Tibial nerve (tissue), 4 donors: ENCODE data around the gene TMEM156. TPM values are rescaled to one million over a fixed set of nuclear protein-coding genes. Genes with fewer than 3 reads are reported as not detected.

Experiments
- DNase-seq, 2 donors: peaks; one replicate each; pipeline ENCODE4 v3.0.0-alpha.2; 2019; ENCODE audit warnings: low spot score in 2 of 2
- H3K27ac ChIP-seq, 4 donors: fragments of 200-600 bp; sonication (generic) in 3 of 4; one replicate each; pipeline ENCODE4 v1.5.1; 2017 to 2019; ENCODE audit warnings: mild to moderate bottlenecking in 1 of 4
- H3K27me3 ChIP-seq, 2 donors: fragments of 200-600 bp; sonication (generic) in 1 of 2; one replicate each; pipeline versions ENCODE4 v1.5.1 to v1.6.0; 2017 to 2019
- H3K36me3 ChIP-seq, 3 donors: fragments of 200-600 bp; sonication (generic); one replicate each; pipeline ENCODE4 v1.5.1; 2018 to 2019
- H3K4me1 ChIP-seq, 4 donors: fragments of 200-600 bp; sonication (generic) in 3 of 4; one replicate each; pipeline ENCODE4 v1.5.1; 2017 to 2019
- H3K4me3 ChIP-seq, 4 donors: fragments of 200-600 bp; sonication (generic) in 3 of 4; one replicate each; pipeline ENCODE4 v1.5.1; 2017 to 2019; ENCODE audit warnings: mild to moderate bottlenecking in 1 of 4, moderate library complexity in 1 of 4
- H3K9me3 ChIP-seq, 4 donors: fragments of 200-600 bp; sonication (generic) in 3 of 4; one replicate each; pipeline ENCODE4 v1.5.1; 2017 to 2019
- EP300 ChIP-seq, 2 donors: sonication (generic); formaldehyde crosslinking; IDR thresholded peaks; one replicate each; pipeline ENCODE4 v1.6.1; 2017; ENCODE audit warnings: antibody characterized with exemption in 2 of 2, mild to moderate bottlenecking in 1 of 2
- POLR2A ChIP-seq, 2 donors: fragments of 450-650 bp; IDR thresholded peaks; one replicate each; pipeline ENCODE4 v1.6.1; 2017; ENCODE audit warnings: antibody characterized with exemption in 2 of 2, mild to moderate bottlenecking in 2 of 2, moderate library complexity in 2 of 2
- WGBS, 2 donors: methylation state at CpG; one replicate each; pipeline ENCODE4 v1.1.5; 2018; 5-methylcytosine and 5-hydroxymethylcytosine counted together
- total RNA-seq, 4 donors: library from RNA; depleted of rRNA; stranded (reverse); fragments of >200 nt; gene quantifications; one replicate each; pipeline ENCODE4 v1.1.0, GENCODE V29; 2016
- TF ChIP-seq, protein P1 (sequence below), 5 experiments: fragments of 200-600 bp in 3 of 5; fragments of 450-650 bp in 2 of 5; sonication (generic) in 3 of 5; IDR thresholded peaks; one replicate each; pipeline ENCODE4 v1.5.1; 2016 to 2019; ENCODE audit warnings: antibody characterized with exemption in 5 of 5, mild to moderate bottlenecking in 3 of 5, moderate library complexity in 2 of 5

The TMEM156 gene
- total RNA-seq, 4 donors from 2014 or later = 0.66 to 8.6 TPM; not detected in 2

DNA sequence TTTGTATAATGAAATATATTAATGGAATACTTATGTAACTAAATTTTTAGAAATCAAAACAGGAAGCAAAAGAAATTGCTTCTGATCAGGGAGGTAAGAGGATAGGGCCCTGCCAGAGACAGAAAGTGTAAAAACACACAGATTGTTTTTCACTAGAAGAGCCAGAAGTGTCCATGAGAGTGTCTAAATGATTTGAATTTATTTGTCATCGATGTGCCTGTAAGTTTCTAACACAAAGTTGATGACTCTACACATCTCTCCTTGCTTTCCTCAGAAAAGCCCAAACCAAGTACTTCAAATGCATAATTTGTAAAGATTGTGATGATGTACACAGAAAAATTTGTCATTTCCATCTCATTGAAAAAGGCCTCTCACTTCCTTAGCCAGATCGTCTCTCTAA is 80.6 kb downstream of the TMEM156 start:
- Histone ChIP-seq H3K27ac (no peak overlapping the region), H3K9me3 (no peaks in the 10 kb centered on the region), H3K36me3 (no peaks in the 10 kb centered on the region), H3K4me1 (peaks cover 0 to 13% (median 9%) of the 10 kb centered on the region in 4 donors), H3K27me3 (no peaks in the 10 kb centered on the region), H3K4me3 (no peak overlapping the region)
- 56 to 59% methylated on average over 2 of the region's 2 CpGs for WGBS, 2 donors
- TF ChIP-seq, protein P1, sequence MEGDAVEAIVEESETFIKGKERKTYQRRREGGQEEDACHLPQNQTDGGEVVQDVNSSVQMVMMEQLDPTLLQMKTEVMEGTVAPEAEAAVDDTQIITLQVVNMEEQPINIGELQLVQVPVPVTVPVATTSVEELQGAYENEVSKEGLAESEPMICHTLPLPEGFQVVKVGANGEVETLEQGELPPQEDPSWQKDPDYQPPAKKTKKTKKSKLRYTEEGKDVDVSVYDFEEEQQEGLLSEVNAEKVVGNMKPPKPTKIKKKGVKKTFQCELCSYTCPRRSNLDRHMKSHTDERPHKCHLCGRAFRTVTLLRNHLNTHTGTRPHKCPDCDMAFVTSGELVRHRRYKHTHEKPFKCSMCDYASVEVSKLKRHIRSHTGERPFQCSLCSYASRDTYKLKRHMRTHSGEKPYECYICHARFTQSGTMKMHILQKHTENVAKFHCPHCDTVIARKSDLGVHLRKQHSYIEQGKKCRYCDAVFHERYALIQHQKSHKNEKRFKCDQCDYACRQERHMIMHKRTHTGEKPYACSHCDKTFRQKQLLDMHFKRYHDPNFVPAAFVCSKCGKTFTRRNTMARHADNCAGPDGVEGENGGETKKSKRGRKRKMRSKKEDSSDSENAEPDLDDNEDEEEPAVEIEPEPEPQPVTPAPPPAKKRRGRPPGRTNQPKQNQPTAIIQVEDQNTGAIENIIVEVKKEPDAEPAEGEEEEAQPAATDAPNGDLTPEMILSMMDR (IDR thresholded peaks at IDR 0.05) = no peak
- TF ChIP-seq EP300 (IDR thresholded peaks at IDR 0.05) (no peak), POLR2A (IDR thresholded peaks at IDR 0.05) (no peak)
- DNase-seq = no peak

DNA sequence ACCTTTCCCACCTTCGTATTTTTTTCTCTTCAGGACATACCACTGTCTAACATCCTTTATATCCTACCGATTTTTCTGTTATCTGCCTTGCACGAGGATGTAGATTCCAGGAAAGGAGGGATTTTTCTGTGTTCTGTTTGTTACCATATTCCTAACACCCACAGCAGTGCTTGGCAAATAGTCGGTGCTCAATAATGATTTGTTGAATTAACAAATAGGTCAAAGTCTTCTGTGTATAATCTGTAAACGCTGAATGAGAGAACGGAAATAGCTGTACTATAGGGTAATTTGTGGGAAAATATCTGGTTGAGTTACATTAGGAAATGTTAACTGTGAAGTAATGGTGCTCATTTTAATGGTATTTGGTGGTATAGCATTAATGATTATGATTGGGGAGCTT is 81.5 kb downstream of the TMEM156 start:
- no peak overlapping the region for H3K27ac ChIP-seq

GRCh38 chr4:38950159-38950558 is 82.0 kb downstream of the TMEM156 start:
- WGBS, 2 donors = 85 to 88% methylated on average over 2 of the region's 2 CpGs
- peaks cover 0 to 11% (median 0%) of the 10 kb centered on the region in 3 donors for H3K36me3 ChIP-seq
- H3K27ac ChIP-seq = no peak overlapping the region
- H3K27me3 ChIP-seq = no peaks in the 10 kb centered on the region
- DNase-seq = no peak
- H3K4me3 ChIP-seq = no peak overlapping the region
- TF ChIP-seq EP300 (IDR thresholded peaks at IDR 0.05) (no peak), POLR2A (IDR thresholded peaks at IDR 0.05) (no peak)
- TF ChIP-seq, protein P1 (IDR thresholded peaks at IDR 0.05) = no peak
- H3K4me1 ChIP-seq = peaks cover 0 to 13% (median 9%) of the 10 kb centered on the region in 4 donors
- H3K9me3 ChIP-seq = no peaks in the 10 kb centered on the region

More for the DNA sequence above, 81.5 kb downstream of the TMEM156 start:
- WGBS, 2 donors = 71 to 84% methylated on average over 6 of the region's 6 CpGs
- DNase-seq = no peak
- no peak overlapping the region for H3K4me3 ChIP-seq
- TF ChIP-seq EP300 (IDR thresholded peaks at IDR 0.05) (no peak), POLR2A (IDR thresholded peaks at IDR 0.05) (no peak)
- TF ChIP-seq, protein P1 (IDR thresholded peaks at IDR 0.05) = no peak
- no peaks in the 10 kb centered on the region for H3K27me3 ChIP-seq
- H3K4me1 ChIP-seq = peaks cover 0 to 13% (median 9%) of the 10 kb centered on the region in 4 donors
- H3K9me3 ChIP-seq = no peaks in the 10 kb centered on the region
- H3K36me3 ChIP-seq = peaks cover 0 to 5% (median 0%) of the 10 kb centered on the region in 3 donors

GRCh38 chr4:38949411-38950051 is 82.7 kb downstream of the TMEM156 start:
- H3K4me3 ChIP-seq = no peak overlapping the region
- DNase-seq = no peak
- no peak for TF ChIP-seq EP300 (IDR thresholded peaks at IDR 0.05)
- TF ChIP-seq, protein P1 (IDR thresholded peaks at IDR 0.05) = no peak
- no peak for TF ChIP-seq POLR2A (IDR thresholded peaks at IDR 0.05)
- H3K27me3 ChIP-seq = no peaks in the 10 kb centered on the region
- peaks cover 0 to 17% (median 0%) of the 10 kb centered on the region in 3 donors for H3K36me3 ChIP-seq
- peaks cover 0 to 13% (median 9%) of the 10 kb centered on the region in 4 donors for H3K4me1 ChIP-seq
- no peaks in the 10 kb centered on the region for H3K9me3 ChIP-seq
- 44 to 51% methylated on average over 5 of the region's 5 CpGs for WGBS, 2 donors
- H3K27ac ChIP-seq = no peak overlapping the region

DNA sequence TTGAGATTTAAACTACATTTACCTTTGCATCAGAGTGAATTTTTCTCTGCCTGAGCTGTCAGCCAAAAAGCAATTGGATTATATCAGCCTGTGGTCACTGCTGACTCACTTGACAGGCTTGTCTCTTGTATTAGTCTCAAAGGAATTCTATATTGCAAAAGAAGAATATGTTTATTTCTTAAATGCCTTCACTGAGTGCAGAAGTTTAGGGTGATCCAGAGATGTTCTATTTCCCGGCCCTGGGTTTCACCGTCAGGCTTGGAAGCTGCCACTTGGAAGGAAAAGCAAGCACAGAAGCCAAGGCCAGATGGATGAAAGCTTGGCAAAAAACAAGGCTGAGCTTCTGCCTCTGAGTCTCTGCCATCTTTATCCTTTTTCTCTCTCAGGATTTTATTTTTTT is 83.7 kb downstream of the TMEM156 start:
- TF ChIP-seq, protein P1 (IDR thresholded peaks at IDR 0.05) = no peak
- peak in 1 of 2 donors; percentile 73 for TF ChIP-seq EP300 (IDR thresholded peaks at IDR 0.05)
- 22 to 49% methylated on average over 2 of the region's 2 CpGs for WGBS, 2 donors
- H3K9me3 ChIP-seq = no peaks in the 10 kb centered on the region
- no peak overlapping the region for H3K4me3 ChIP-seq
- peak; percentile 28 to 71 for DNase-seq
- H3K27me3 ChIP-seq = no peaks in the 10 kb centered on the region
- peak overlapping the region in 2 of 4 donors; percentile 4 to 65 for H3K27ac ChIP-seq
- peaks cover 0 to 13% (median 9%) of the 10 kb centered on the region in 4 donors for H3K4me1 ChIP-seq
- peaks cover 0 to 27% (median 0%) of the 10 kb centered on the region in 3 donors for H3K36me3 ChIP-seq
